Stimulated activated CD8-positive, alpha-beta memory T cell treated with anti-CD3 and anti-CD28 coated beads, Interleukin-7, amount 100 ng/mL, for 1 hour (primary cell): ENCODE results near the gene TMEM163.
"Not testable (repeated sequence)": the region's sequence is repeated elsewhere in the genome, so short reads cannot be mapped to it uniquely, and the experiment has no call there.

ENCODE experiments used
- DNase-seq, 2 donors: peaks; one replicate each; pipeline ENCODE4 v3.0.0-alpha.2; 2020; ENCODE audit warnings: low read depth in 2 of 2

Gene TMEM163

DNA sequence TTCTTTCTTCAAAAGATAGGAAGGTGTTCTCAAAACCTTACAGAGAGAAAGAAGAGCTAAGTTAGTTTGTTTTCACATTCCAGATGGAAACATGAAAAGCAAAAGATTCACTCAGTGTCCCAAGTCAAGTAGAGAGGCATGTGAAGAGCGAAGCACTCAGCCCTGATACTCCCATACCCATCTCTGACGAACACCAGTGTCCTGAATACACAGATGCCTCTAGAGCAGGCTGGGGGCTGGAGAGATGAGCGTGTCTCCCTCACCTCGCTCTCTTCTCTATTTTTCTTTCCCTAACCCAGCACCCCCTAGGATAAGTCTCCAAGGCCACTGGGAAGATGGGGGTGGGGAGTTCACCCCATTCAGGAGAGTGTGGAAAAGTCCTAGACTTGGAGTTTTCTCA lies 227.8 kb downstream of the TMEM163 start:
- DNase-seq: no peak

GRCh38 chr2:134490559-134490958 lies 228.2 kb downstream of the TMEM163 start:
- DNase-seq: no peak

DNA sequence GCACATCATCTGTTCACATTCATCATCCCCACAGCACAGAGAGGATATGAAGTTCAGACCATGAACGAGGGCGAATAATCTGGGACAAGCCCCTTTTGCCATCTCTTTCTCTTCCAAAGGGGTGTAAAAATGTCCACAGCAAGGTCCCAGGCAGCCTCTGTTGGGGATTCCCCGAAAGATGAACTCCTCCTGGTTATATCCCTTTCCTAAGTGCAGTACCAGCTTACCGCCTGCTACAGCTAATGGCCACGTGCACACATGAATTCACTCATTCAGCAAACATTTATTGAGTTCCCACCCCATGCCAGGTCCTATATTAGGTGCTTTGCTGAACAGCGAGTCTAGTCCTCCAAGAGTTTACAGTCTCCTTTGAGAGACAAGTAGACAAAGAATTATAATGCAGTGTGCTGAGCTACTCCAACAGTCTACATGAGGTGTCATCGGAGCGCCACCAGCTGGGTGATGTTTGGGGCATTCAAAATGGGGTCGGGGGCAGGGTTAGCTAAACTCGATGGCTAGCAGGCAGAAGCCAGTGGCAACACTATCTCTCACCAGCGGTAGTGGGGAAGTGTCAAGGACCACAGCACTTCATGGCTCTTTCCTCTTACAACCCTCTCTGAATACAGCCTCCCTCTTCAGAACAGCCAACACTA lies 228.9 kb downstream of the TMEM163 start:
- DNase-seq: no peak

DNA sequence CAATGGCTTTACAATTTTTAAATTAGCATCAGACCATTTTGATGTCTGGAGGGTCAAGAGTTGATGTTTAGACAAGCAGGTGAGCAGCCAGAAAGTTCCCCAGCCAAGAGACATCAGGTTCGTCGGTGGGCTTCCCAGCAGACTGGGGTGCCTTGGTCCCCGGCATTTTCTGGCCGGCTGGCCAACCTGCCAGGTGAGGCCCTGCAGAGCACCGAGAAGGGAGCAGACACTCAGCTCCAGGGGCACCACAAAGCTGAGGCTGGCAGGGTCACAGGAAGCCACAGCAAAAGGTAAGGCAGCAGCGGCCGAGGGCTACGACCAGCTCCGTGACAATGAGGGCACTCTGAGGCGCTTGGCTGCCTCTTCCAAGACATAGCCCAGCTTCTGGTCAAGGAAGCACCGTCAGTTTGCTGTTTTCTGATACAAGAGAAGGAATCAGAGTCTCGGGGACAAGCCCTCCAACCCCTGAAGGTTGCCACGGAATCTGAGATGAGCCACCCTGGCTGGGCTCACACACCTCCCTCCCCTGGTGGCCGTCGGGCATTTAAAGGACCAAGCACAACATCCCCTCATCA lies 235.9 kb downstream of the TMEM163 start:
- no peak for DNase-seq

GRCh38 chr2:134482131-134482723 lies 236.6 kb downstream of the TMEM163 start:
- DNase-seq: no peak

- no peak for DNase-seq
Observed at GRCh38 chr2:134479696-134480330, 239.0 kb downstream of the TMEM163 start.

- DNase-seq: not testable (repeated sequence)
Observed at GRCh38 chr2:134476982-134477381, 241.8 kb downstream of the TMEM163 start.

- DNase-seq: no peak
Observed at GRCh38 chr2:134470561-134471168, 248.1 kb downstream of the TMEM163 start.

GRCh38 chr2:134469516-134470115 lies 249.2 kb downstream of the TMEM163 start:
- DNase-seq: no peak

GRCh38 chr2:134468776-134469175 lies 250.0 kb downstream of the TMEM163 start:
- DNase-seq: no peak

DNA sequence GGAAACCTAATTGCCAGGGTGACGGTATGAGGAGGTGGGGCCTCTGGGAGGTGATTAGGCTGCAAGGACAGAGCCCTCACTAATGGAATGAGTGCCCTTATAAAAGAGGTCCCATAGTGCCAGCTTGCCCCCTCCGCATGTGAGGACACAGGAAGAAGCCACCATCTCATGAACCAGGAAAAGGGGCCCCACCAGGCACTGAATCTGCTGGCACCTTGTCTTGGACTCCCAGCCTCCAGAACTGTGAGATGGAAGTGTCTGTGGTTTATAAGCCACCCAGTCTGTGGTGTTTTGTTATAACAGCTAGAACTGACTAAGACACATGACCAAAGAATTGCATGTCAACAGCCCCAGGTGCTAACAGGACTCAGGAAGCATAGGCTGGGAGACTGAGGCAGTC lies 250.6 kb downstream of the TMEM163 start:
- no peak for DNase-seq

DNA sequence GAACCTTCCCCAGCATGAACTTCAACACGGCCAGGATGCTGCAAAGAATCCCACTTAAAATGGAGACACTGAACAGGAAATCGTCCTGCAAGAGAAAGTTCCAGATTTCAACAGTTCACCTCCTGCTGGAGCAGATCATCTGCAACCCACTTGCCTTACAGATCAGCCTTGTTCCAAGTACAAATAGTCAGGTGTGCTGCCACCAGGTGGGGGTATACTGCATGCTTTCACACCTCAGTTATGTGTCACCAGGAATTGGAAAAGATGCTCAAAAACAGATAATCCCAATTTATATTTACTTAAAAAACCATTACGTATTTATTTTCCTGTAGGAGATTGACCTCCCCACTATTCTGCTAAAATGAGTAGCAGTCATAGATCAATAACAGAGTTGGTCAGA lies 252.7 kb downstream of the TMEM163 start:
- no peak for DNase-seq

- DNase-seq: no peak
Observed at GRCh38 chr2:134465228-134466105, 253.3 kb downstream of the TMEM163 start.

GRCh38 chr2:134463699-134464022 lies 255.1 kb downstream of the TMEM163 start:
- DNase-seq: no peak

- no peak for DNase-seq
Observed at GRCh38 chr2:134462791-134463698, 255.8 kb downstream of the TMEM163 start.

DNA sequence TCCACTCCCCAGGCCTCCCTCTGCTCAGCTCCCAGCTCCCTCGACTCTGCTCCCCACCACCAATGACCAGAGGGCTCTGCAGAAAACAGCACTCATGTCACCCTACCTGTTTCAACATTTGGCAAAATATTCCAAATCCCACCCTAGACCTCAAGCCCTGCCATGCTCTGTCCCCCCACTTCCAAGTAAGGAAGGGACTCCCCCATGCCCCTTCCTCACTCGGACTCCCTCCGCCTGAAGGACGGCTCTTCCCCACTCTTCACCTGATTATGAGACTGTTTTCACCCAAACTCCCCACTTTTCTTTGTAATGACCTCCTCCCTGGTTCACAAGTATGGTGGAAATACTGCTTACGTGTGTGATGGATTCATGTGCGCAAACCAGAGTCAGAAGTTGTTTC lies 256.5 kb downstream of the TMEM163 start:
- no peak for DNase-seq

DNA sequence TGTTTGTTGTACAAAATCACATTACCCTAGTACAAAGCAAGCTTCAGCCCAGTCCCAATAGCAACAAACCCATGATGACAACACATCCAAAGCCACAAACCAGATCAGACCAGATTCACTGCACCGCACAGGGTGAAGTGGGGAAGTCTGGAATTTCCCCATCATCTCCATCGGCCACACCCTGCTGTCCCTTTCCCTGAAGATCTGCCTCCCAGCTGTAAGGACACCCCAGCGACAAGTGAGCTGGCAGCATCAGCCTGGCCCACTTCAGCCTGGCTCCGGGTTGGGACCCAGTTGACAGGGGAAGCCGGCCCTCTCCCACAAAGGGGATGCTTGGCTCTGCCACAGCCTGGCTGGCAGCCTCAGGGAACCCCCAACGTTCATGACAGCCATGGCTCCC lies 257.3 kb downstream of the TMEM163 start:
- no peak for DNase-seq

GRCh38 chr2:134460583-134460998 lies 258.2 kb downstream of the TMEM163 start:
- no peak for DNase-seq

DNA sequence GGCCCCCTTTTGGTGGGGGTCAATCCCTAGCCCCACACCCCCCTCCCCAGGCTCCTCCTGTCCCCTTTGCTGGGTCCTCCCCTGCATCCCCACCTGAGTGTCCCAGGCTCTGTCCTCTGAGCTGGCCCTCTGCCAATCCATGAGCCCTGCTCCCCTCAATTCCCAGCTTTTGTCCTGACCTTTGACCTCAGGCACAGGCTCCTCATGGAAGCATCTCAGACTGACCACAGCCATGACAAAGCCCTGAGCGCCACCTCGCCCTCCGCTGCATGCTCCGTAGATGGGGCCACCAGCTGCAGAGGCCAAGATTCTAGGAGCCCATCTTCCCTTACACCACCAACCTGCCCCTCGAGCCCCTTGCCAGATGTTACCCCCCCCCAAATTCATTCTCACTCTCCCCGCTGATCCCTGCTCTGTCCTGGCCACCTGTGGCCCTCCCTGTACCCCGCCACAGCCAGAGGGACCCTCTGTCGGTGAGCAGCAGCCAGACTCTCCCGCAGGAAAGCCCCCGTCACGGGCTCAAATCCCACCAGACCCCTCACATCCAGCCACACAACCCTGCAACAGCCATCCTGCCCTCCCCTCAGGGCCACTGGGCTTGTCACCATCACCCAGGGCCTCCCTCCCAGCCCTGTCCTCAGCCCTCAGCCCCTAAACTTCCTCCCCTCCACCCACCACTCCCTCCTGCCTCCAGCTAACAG lies 258.9 kb downstream of the TMEM163 start:
- DNase-seq: no peak

GRCh38 chr2:134458950-134459349 lies 259.9 kb downstream of the TMEM163 start:
- DNase-seq: no peak
